ENCODE measurements around the gene MLN. TPM values are rescaled to one million over a fixed set of nuclear protein-coding genes. Genes with fewer than 3 reads are reported as not detected.

Gene MLN
- total and polyA plus RNA-seq, 2 donors (not counting 3 experiments of a cell fraction or from before 2014, with no cell fraction given), result not detected

DNA sequence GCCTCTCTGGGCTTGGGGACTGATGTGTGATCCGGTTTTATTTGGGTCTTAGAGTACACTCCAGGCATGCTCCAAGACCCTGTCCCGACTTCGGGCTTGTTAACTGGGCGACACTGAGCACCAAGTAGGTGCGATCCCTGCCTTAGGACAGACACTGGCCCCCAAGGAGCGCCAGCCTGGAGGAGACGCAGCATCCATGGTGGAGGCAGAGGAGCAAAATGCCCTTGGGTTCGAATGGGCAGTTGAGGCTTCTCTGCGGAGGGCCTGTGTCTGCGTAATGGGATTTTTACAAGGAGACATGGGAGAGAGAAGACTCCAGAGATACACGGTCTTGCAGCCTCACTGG lies 14.3 kb downstream of the MLN start:
- dilution Hi-C loops (cut with MboI; ENCODE audit: extremely low pct_ligation_motif_present, low sequenced_read_pairs) (no loop called here), intact Hi-C loops (cut with micrococcal nuclease) (loop anchor here (1.0 kb wide), 2 partner anchors 8 to 18 kb away; no protein-coding TSS in a partner anchor)
- TSS peak; percentile 39 for BruUV-seq (replicated peaks)
- Histone ChIP-seq H3K4me3 (replicated peaks in 1 of 3; ENCODE audit: insufficient read depth in 1 of 3, low read depth in 1 of 3, low read length in 3 of 3) (peak overlapping the region in 2 of 3 experiments; percentile 76 to 83), H3K27ac (ENCODE audit: insufficient read depth, low read depth, low read length) (peak overlapping the region; percentile 21), H3K9me1 (replicated peaks; ENCODE audit: control insufficient read depth, extremely low read depth, insufficient read depth, low read length) (no peaks in the 10 kb centered on the region), H4K20me1 (replicated peaks; ENCODE audit: control insufficient read depth, extremely low read depth, insufficient read depth, low read length) (no peaks in the 10 kb centered on the region), H3K4me1 (ENCODE audit: control insufficient read depth, extremely low read depth, insufficient read depth, low read length) (peaks cover 40% of the 10 kb centered on the region), H3K9me3 (replicated peaks; ENCODE audit: control insufficient read depth, insufficient read depth, low read length) (no peaks in the 10 kb centered on the region), H3K9ac (replicated peaks; ENCODE audit: extremely low read depth, insufficient read depth, low read length) (peak overlapping the region; percentile 39), H3K36me3 (ENCODE audit: control insufficient read depth in 2 of 2, extremely low read depth in 1 of 2, insufficient read depth in 2 of 2, low read length in 2 of 2) (peaks cover 0 to 3% of the 10 kb centered on the region in 2 experiments), H3K4me2 (ENCODE audit: insufficient read depth, low read length) (peak overlapping the region; percentile 91), H3K27me3 (ENCODE audit: control insufficient read depth in 2 of 2, insufficient read depth in 2 of 2, low read length in 2 of 2) (peaks cover 0 to 2% of the 10 kb centered on the region in 2 experiments), H2AFZ (ENCODE audit: low read depth, low read length) (peak overlapping the region; percentile 49), H3K79me2 (ENCODE audit: control insufficient read depth, insufficient read depth, low read length) (peaks cover 26% of the 10 kb centered on the region)
- FAIRE-seq (no peak), DNase-seq (ENCODE audit: low read depth, low spot score) (no peak)
- TF ChIP-seq EZH2 (IDR thresholded peaks at IDR 0.05; ENCODE audit: borderline replicate concordance, low read depth, low read length, severe bottlenecking) (no peak), FOS (IDR thresholded peaks at IDR 0.05; ENCODE audit: borderline replicate concordance, insufficient read depth, low read length) (no peak), POLR2A (IDR thresholded peaks at IDR 0.05; ENCODE audit: low read depth, low read length) (no peak), JUN (IDR thresholded peaks at IDR 0.05; ENCODE audit: borderline replicate concordance, insufficient read depth, insufficient read length, low read depth) (no peak), MYC (IDR thresholded peaks at IDR 0.05; ENCODE audit: low read depth, low read length) (no peak), POLR2AphosphoS5 (IDR thresholded peaks at IDR 0.05; ENCODE audit: insufficient read depth, low read depth, low read length) (no peak), GATA2 (IDR thresholded peaks at IDR 0.05; ENCODE audit: insufficient read depth, insufficient read length, low read depth, low read length) (no peak)
- TF ChIP-seq, protein P1, sequence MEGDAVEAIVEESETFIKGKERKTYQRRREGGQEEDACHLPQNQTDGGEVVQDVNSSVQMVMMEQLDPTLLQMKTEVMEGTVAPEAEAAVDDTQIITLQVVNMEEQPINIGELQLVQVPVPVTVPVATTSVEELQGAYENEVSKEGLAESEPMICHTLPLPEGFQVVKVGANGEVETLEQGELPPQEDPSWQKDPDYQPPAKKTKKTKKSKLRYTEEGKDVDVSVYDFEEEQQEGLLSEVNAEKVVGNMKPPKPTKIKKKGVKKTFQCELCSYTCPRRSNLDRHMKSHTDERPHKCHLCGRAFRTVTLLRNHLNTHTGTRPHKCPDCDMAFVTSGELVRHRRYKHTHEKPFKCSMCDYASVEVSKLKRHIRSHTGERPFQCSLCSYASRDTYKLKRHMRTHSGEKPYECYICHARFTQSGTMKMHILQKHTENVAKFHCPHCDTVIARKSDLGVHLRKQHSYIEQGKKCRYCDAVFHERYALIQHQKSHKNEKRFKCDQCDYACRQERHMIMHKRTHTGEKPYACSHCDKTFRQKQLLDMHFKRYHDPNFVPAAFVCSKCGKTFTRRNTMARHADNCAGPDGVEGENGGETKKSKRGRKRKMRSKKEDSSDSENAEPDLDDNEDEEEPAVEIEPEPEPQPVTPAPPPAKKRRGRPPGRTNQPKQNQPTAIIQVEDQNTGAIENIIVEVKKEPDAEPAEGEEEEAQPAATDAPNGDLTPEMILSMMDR (IDR thresholded peaks at IDR 0.05; ENCODE audit: extremely low read depth in 1 of 2, insufficient read depth in 1 of 2, low read depth in 1 of 2, low read length in 2 of 2), result no peak
- TF ChIP-seq, protein P2, sequence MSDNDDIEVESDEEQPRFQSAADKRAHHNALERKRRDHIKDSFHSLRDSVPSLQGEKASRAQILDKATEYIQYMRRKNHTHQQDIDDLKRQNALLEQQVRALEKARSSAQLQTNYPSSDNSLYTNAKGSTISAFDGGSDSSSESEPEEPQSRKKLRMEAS (IDR thresholded peaks at IDR 0.05; ENCODE audit: insufficient read depth, insufficient read length), result no peak
- POLR2A ChIA-PET, result no interaction called here
- CTCF ChIA-PET, result interaction anchor here (2.1 to 3.0 kb wide), 2 partner anchors 11 to 238 kb away, joined by 8 to 16 read pairs; no protein-coding TSS in a partner anchor
